HG03378 (cell line): ENCODE results near the gene SPTBN4.
"Not testable (repeated sequence)": the region's sequence is repeated elsewhere in the genome, so short reads cannot be mapped to it uniquely, and the experiment has no call there.

ENCODE experiments used
- ATAC-seq: cut with Tn5 transposase; IDR thresholded peaks from one replicate; pipeline ENCODE4 v1.9.1; 2021; ENCODE audit warnings: mild to moderate bottlenecking, moderate library complexity; ENCODE audit not compliant: unreplicated experiment

SPTBN4 gene

GRCh38 chr19:40556953-40557530 is 90.2 kb downstream of the SPTBN4 start:
- ATAC-seq, result no peak

GRCh38 chr19:40559394-40559793 is 92.6 kb downstream of the SPTBN4 start:
- ATAC-seq, result no peak

- ATAC-seq, result no peak
Measured at GRCh38 chr19:40560092-40560507, 93.3 kb downstream of the SPTBN4 start.

DNA sequence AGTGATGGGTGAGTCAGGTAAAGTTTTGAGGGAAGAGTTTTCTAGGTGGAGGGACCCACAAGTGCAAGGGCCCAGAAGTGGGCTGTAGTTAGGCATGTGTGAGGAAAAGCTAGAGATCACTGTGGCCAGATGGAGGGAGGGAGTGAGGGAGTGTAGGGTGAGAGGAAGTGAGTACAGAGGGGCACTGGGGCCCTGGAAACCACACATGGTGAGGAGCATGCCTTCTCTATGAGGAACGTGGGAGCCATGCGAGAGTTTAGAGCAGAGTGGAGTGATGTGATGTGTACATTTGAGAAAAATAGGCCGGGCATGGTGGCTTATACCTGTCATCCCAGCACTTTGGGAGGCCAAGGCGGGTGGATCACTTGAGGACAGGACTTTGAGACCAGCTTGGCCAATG is 95.1 kb downstream of the SPTBN4 start:
- no peak for ATAC-seq

GRCh38 chr19:40564535-40564934 is 97.7 kb downstream of the SPTBN4 start:
- ATAC-seq, result not testable (repeated sequence)

DNA sequence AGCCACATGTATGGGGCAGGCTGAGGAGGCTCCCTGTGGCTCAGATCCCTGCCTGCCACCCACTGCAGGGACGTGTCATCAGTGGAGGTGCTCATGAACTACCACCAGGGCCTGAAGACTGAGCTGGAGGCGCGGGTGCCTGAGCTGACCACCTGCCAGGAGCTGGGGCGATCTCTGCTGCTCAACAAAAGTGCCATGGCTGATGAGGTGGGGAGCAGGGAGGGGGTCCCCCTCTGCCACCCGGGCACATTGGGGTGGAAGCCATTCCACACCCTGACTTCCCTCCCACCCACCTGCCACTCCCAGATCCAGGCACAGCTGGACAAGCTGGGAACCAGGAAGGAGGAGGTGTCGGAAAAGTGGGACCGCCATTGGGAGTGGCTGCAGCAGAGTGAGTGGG is 98.6 kb downstream of the SPTBN4 start:
- no peak for ATAC-seq

GRCh38 chr19:40565910-40566495 is 99.2 kb downstream of the SPTBN4 start:
- no peak for ATAC-seq

- no peak for ATAC-seq
Measured at GRCh38 chr19:40567040-40567749, 100.4 kb downstream of the SPTBN4 start.

GRCh38 chr19:40567750-40568494 is 101.1 kb downstream of the SPTBN4 start:
- ATAC-seq, result no peak

DNA sequence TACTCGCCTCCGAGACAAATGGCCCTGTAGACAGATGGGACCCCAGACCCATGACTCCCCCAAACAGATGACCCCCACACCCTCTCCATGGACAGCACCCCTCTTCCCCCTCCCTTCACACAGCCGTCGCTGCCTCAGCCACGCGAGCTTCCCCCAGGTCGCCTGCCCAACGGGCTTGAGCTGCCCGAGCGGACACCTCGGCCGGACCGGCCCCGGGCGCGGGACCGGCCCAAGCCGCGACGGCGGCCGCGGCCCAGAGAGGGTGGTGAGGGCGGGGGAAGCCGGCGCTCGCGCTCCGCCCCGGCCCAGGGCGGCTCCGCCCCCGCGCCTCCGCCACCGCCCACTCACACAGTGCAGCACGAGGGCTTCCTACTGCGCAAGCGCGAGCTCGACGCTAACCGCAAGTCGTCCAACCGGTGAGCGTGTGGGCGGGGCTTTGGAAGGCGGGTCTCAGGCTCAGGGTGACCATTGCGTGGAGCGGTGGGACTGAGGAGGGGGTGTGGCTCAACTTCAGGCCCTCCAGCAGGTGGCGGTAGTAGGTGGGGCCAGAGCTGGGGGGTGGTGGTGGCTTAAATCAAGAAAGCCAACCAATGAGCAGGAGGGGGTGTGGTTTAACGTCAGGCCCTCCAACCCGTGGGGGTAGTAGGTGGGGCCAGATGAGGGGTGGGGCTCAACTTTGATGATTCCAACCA is 103.7 kb downstream of the SPTBN4 start:
- ATAC-seq, result peak; percentile 54

- ATAC-seq, result peak; percentile 17
Measured at GRCh38 chr19:40571005-40571318, 104.2 kb downstream of the SPTBN4 start.

DNA sequence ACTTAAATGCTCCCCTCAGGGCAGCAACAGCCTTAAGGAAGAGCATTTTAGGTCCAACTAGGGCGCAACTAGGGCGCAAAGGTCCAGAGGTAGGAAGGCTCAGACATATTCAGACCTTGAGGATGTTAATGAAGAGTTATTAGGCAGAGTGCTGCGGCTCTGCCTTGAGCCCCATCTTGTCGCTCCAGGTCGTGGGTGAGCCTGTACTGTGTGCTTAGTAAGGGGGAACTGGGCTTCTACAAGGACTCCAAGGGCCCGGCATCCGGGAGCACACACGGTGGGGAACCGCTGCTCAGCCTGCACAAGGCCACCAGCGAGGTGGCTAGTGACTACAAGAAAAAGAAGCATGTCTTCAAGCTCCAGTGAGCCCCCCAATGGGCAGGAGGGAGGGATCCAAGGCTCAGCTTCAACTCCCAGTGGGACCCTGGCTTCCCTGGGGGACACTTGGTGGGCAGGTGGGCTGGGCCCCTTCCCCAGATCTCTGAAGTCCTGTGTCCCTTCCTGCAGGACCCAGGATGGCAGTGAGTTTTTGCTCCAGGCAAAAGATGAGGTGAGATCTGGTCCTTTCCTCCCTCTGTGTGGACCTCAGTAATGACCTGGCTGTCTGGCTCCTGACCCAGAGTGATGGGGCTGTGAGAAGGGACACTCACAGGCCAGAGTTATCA is 105.2 kb downstream of the SPTBN4 start:
- no peak for ATAC-seq

DNA sequence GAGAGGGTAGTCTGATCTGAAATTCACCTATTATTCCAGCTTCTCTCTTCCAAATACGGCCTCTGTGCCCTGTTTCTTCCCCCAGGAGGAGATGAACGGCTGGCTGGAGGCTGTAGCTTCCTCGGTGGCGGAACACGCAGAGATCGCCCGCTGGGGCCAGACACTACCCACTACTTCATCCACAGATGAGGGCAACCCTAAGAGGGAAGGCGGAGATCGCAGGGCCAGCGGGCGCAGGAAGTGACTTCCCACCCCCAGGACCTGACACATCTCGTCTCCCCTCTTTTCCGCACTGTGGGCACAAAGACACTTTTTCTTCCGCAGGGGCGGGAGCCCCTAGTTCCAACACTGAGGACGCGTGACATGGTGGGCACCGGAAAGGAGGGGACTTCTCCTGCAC is 108.5 kb downstream of the SPTBN4 start:
- no peak for ATAC-seq

DNA sequence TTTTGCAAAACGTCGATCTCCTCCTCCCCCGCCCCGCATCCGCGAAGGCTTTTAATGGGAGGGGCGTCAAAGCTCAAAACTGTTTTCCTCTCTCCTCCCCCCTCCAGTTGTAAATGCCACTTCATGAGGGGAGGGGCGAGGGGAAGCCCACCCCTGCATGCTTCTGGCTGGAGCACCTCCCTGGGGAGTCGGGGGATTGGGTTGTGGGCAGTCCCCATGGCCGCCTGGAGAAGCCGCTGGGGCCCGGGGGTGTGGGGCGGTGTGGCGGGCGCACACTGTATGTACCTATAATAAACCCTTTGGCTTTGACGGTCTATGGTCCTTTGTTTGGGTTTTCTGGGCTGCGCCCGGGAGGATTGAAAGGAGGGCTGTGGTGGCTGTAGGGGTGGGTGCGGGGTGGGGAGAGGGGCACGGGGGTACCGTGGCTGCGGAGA is 109.4 kb downstream of the SPTBN4 start:
- peak; percentile 15 for ATAC-seq

DNA sequence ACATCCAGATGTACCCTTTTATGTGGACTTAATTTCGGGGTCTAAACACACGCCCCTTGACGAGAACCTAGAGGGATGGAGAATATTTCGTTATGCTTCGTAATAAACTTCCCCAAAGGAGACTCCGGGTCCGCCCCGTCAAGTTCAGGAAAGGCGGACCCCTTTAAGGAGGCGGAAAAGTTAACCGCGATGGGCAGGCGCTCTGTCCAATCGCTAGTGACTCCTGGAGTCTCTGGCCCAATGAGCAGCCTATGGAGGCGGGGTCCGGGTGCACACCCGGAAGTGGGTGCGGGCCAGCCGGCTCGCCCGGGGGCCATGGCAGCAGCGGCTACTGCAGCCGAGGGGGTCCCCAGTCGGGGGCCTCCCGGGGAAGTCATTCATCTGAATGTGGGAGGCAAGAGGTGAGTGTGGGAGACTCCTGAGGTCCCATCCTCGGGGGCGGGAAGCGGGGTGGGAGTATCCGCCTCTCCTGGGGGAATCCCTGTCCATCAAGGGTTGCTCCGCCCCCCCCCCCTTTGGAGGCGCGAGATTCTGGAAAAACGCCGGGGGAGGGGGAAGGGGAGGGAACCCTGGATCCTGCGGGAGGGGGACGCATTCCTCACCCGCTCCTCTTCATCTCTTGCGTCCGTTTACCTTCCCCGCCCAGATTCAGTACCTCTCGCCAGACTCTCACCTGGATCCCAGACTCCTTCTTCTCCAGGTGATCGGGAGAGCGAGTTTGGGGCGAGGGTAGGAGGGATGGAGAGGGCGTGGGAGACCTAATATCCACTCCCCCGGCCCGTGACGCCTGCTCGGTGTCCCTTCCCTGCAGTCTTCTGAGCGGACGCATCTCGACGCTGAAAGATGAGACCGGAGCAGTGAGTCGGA is 110.0 kb downstream of the SPTBN4 start, which contains the start of gene SHKBP1:
TSS of gene SHKBP1 (plus strand) at position 289 of the 867 bp plus-strand sequence. CDS start at position 316, 27 bp downstream.
- ATAC-seq, result peak; percentile 70

- no peak for ATAC-seq
Measured at GRCh38 chr19:40578442-40578908, 111.7 kb downstream of the SPTBN4 start.

GRCh38 chr19:40580619-40581018 is 113.8 kb downstream of the SPTBN4 start:
- no peak for ATAC-seq

DNA sequence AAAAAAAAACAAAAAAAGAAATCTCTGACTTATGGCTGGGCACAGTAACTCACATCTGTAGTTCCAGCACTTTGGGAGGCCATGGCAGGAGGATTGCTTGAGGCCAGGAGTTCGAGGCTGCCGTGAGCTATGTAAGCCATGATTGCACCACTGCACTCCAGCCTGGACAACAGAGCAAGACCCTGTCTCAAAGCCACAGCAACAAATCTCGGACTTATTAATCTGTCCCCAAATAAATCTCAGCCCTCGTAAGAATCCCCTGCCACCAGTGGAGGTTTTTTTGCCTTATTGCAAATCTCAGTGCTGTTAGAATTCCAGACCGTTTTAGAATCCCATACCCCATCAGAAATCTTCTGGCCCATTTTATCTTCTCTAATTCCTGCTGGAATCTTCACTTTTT is 114.7 kb downstream of the SPTBN4 start:
- no peak for ATAC-seq

GRCh38 chr19:40582467-40582866 is 115.7 kb downstream of the SPTBN4 start:
- ATAC-seq, result no peak
